IMR-90 (cell line): ENCODE data around the gene TMEM132A. TPM values are rescaled to one million over a fixed set of nuclear protein-coding genes. Genes with fewer than 3 reads are reported as not detected.

Experiments used
- ATAC-seq: fragments of 200-7000 bp; cut with Tn5 transposase; 2 replicates; pipeline ENCODE4 v1.9.1; 2020; ENCODE audit warnings: low read depth, mild to moderate bottlenecking, moderate library complexity
- BruUV-seq: library from RNA; stranded (reverse); fragments of 400-500 nt; replicated peaks from 2 replicates; lab custom pipeline; 2021; lab: Mats Ljungman, UMichigan
- CTCF ChIA-PET: fragments of 300-600 bp; formaldehyde crosslinking; extraction: SDS; loops from one replicate; lab custom pipeline; 2021; ENCODE audit warnings: antibody characterized with exemption; lab: Yijun Ruan, JAX
- POLR2A ChIA-PET: fragments of 300-600 bp; sonication (Branson Sonifier 250); formaldehyde crosslinking; loops from one replicate; lab custom pipeline; 2022; ENCODE audit warnings: antibody characterized with exemption; ENCODE audit not compliant: unreplicated experiment; lab: Charles Lee
- DNase-seq: peaks from one replicate; pipeline ENCODE4 v3.0.0; 2013
- H2AFZ ChIP-seq: replicated peaks from 2 replicates; pipeline ENCODE3; 2013; ENCODE audit warnings: low read length, mild to moderate bottlenecking; ENCODE audit not compliant: poor library complexity
- H2AK5ac ChIP-seq: 2 replicates; pipeline ENCODE4 v1.6.1; 2013; ENCODE audit warnings: low read depth, low read length, inconsistent platforms
- H2AK9ac ChIP-seq: replicated peaks from 2 replicates; pipeline ENCODE3; 2013; ENCODE audit warnings: mild to moderate bottlenecking, low read depth, low read length, moderate library complexity; ENCODE audit not compliant: poor library complexity
- H2BK120ac ChIP-seq: 2 replicates; pipeline ENCODE4 v1.6.1; 2013; ENCODE audit warnings: low read depth, low read length, inconsistent platforms
- H2BK15ac ChIP-seq: 3 replicates; pipeline ENCODE4 v1.6.1; 2013; ENCODE audit warnings: low read depth, low read length, inconsistent platforms
- H2BK20ac ChIP-seq: 2 replicates; pipeline ENCODE4 v1.6.1; 2013; ENCODE audit warnings: low read depth, mild to moderate bottlenecking, inconsistent platforms, low read length, moderate library complexity
- H2BK5ac ChIP-seq: 2 replicates; pipeline ENCODE4 v1.6.1; 2013; ENCODE audit warnings: mild to moderate bottlenecking, low read depth, low read length, inconsistent platforms; ENCODE audit not compliant: poor library complexity, severe bottlenecking
- H3K14ac ChIP-seq: replicated peaks from 2 replicates; pipeline ENCODE4 v1.6.1; 2013; ENCODE audit warnings: low read depth, low read length, inconsistent platforms
- H3K18ac ChIP-seq: 2 replicates; pipeline ENCODE4 v1.6.1; 2013; ENCODE audit warnings: low read depth, low read length, control low read depth
- H3K23ac ChIP-seq: 2 replicates; pipeline ENCODE4 v1.6.1; 2013; ENCODE audit warnings: low read depth, low read length, inconsistent platforms
- H3K27ac ChIP-seq: 2 replicates; pipeline ENCODE4 v1.5.1; 2013; ENCODE audit warnings: mild to moderate bottlenecking, control low read depth, low read length; ENCODE audit not compliant: insufficient read depth
- H3K27me3 ChIP-seq: 2 replicates; pipeline ENCODE4 v1.6.1; 2013; ENCODE audit warnings: low read length; ENCODE audit not compliant: control insufficient read depth, insufficient read depth
- H3K36me3 ChIP-seq: 2 replicates; pipeline ENCODE4 v1.6.1; 2013; ENCODE audit warnings: low read length, mixed read lengths; ENCODE audit not compliant: control insufficient read depth, insufficient read depth
- H3K4ac ChIP-seq: 2 replicates; pipeline ENCODE4 v1.6.1; 2013; ENCODE audit warnings: low read depth, low read length, inconsistent platforms
- H3K4me1 ChIP-seq: 2 replicates; pipeline ENCODE4 v1.6.1; 2013; ENCODE audit warnings: low read length, mixed read lengths; ENCODE audit not compliant: control insufficient read depth, insufficient read depth
- H3K4me2 ChIP-seq: 2 replicates; pipeline ENCODE4 v1.6.1; 2013; ENCODE audit warnings: low read depth, mild to moderate bottlenecking, control low read depth, low read length, moderate library complexity
- H3K4me3 ChIP-seq: 2 replicates; pipeline ENCODE4 v1.5.1; 2013; ENCODE audit warnings: low read depth, mild to moderate bottlenecking, control low read depth, low read length, moderate library complexity; ENCODE audit not compliant: insufficient read depth
- H3K56ac ChIP-seq: 2 replicates; pipeline ENCODE4 v1.6.1; 2013; ENCODE audit warnings: low read length, inconsistent platforms; ENCODE audit not compliant: insufficient read depth; ENCODE audit errors: extremely low read depth
- H3K79me1 ChIP-seq, 2 experiments: 2 replicates each; pipeline ENCODE4 v1.6.1; 2013; ENCODE audit warnings: low read length in 2 of 2, inconsistent platforms in 1 of 2, low read depth in 1 of 2
- H3K9ac ChIP-seq: 2 replicates; pipeline ENCODE4 v1.6.1; 2013; ENCODE audit warnings: low read depth, low read length, control low read depth
- H3K9me1 ChIP-seq: 2 replicates; pipeline ENCODE4 v1.6.1; 2013; ENCODE audit warnings: low read length, inconsistent platforms; ENCODE audit not compliant: insufficient read depth
- H3K9me3 ChIP-seq: 2 replicates; pipeline ENCODE4 v1.6.1; 2013; ENCODE audit warnings: low read length; ENCODE audit not compliant: control insufficient read depth, insufficient read depth
- H4K20me1 ChIP-seq: 2 replicates; pipeline ENCODE4 v1.6.1; 2013; ENCODE audit warnings: low read length, inconsistent platforms; ENCODE audit not compliant: insufficient read depth
- H4K5ac ChIP-seq: 2 replicates; pipeline ENCODE4 v1.6.1; 2013; ENCODE audit warnings: mild to moderate bottlenecking, low read depth, low read length, control low read depth
- H4K8ac ChIP-seq, 2 experiments: 2 replicates each; pipeline ENCODE4 v1.6.1; 2013; ENCODE audit warnings: low read depth in 2 of 2, low read length in 2 of 2, control low read depth in 1 of 2, inconsistent platforms in 1 of 2
- H4K91ac ChIP-seq: 2 replicates; pipeline ENCODE4 v1.6.1; 2013; ENCODE audit warnings: low read depth, low read length, inconsistent platforms; ENCODE audit not compliant: insufficient read depth
- BHLHE40 ChIP-seq: fragments of 150-350 bp; IDR thresholded peaks from 2 replicates; pipeline ENCODE4 v1.6.1; 2016; ENCODE audit warnings: mild to moderate bottlenecking, low read depth, low read length
- CEBPB ChIP-seq: IDR thresholded peaks from 2 replicates; pipeline ENCODE4 v1.6.1; 2012; ENCODE audit warnings: low read depth, low read length, improper control_type of control experiment
- CHD1 ChIP-seq: IDR thresholded peaks from 2 replicates; pipeline ENCODE4 v1.6.1; 2012; ENCODE audit warnings: low read depth, low read length, improper control_type of control experiment
- FOS ChIP-seq: fragments of 150-350 bp; IDR thresholded peaks from 2 replicates; pipeline ENCODE4 v1.6.1; 2016; ENCODE audit warnings: low read depth, low read length
- MAZ ChIP-seq: IDR thresholded peaks from 2 replicates; pipeline ENCODE4 v1.6.1; 2012; ENCODE audit warnings: low read depth, mild to moderate bottlenecking, low read length, improper control_type of control experiment, moderate library complexity, borderline replicate concordance
- NFE2L2 ChIP-seq: fragments of 150-350 bp; IDR thresholded peaks from 2 replicates; pipeline ENCODE4 v1.6.1; 2016; ENCODE audit warnings: low read depth, mild to moderate bottlenecking, low read length
- POLR2A ChIP-seq: IDR thresholded peaks from 2 replicates; pipeline ENCODE4 v1.6.1; 2012; ENCODE audit warnings: mild to moderate bottlenecking, low read depth, low read length
- RCOR1 ChIP-seq: IDR thresholded peaks from 2 replicates; pipeline ENCODE4 v1.6.1; 2012; ENCODE audit warnings: mild to moderate bottlenecking, low read length, improper control_type of control experiment; ENCODE audit not compliant: insufficient replicate concordance
- RFX5 ChIP-seq: IDR thresholded peaks from 2 replicates; pipeline ENCODE4 v1.8.0; 2012; ENCODE audit warnings: low read depth, mild to moderate bottlenecking, low read length, moderate library complexity
- SMC3 ChIP-seq: fragments of 150-350 bp; IDR thresholded peaks from 2 replicates; pipeline ENCODE4 v1.6.1; 2016; ENCODE audit warnings: low read depth, mild to moderate bottlenecking, antibody characterized with exemption, low read length, moderate library complexity
- WGBS, 2 experiments: methylation state at CpG; one replicate each; pipeline versions ENCODE4 v1.1.5 to v1.1.7; 2013; ENCODE audit warnings: missing lambda C conversion rate in 2 of 2; ENCODE audit not compliant: insufficient read length in 1 of 2; ENCODE audit errors: extremely low coverage in 2 of 2; 5-methylcytosine and 5-hydroxymethylcytosine counted together
- dilution Hi-C: fragments of 300-500 bp; cut with HindIII; formaldehyde crosslinking; loops from one replicate; pipeline ENCODE4 v1.14.3; 2018; ENCODE audit warnings: low sequenced_read_pairs; ENCODE audit not compliant: unreplicated experiment
- in situ Hi-C: fragments of 300-500 bp; cut with MboI; formaldehyde crosslinking; loops from 3 replicates; pipeline ENCODE4 v1.14.3; 2019; ENCODE audit warnings: low sequenced_read_pairs, inconsistent platforms, mixed read lengths
- intact Hi-C: fragments of 100-400 bp; cut with micrococcal nuclease; formaldehyde crosslinking; loops from 2 replicates; pipeline ENCODE4 v1.10.0; 2022
- polyA plus RNA-seq, 3 experiments: library from polyadenylated mRNA; depleted of rRNA; stranded (reverse); fragments of >200 nt; gene quantifications; 2 replicates each; pipeline ENCODE4 v1.2.3, GENCODE V29; 2012; ENCODE audit warnings: low replicate concordance in 1 of 3
- total RNA-seq: library from RNA; depleted of rRNA; stranded (reverse); fragments of >200 nt; gene quantifications from 2 replicates; pipeline ENCODE4 v1.2.3, GENCODE V29; 2012
- TF ChIP-seq, protein P1 (sequence below): fragments of 150-350 bp; IDR thresholded peaks from 2 replicates; pipeline ENCODE4 v1.6.1; 2017; ENCODE audit warnings: mild to moderate bottlenecking, antibody characterized with exemption, low read length, low read depth
- TF ChIP-seq, protein P2 (sequence below): conservative IDR thresholded peaks from 2 replicates; pipeline ENCODE4 v1.5.1; 2012; ENCODE audit warnings: mild to moderate bottlenecking, low read depth, low read length, improper control_type of control experiment
- TF ChIP-seq, protein P3 (sequence below): fragments of 150-350 bp; IDR thresholded peaks from 2 replicates; pipeline ENCODE4 v1.6.1; 2016; ENCODE audit warnings: low read depth, mild to moderate bottlenecking, low read length, moderate library complexity, borderline replicate concordance

The TMEM132A gene
- total and polyA plus RNA-seq, 2 of the 4 experiments (the other 2 are of a cell fraction) = 7.7 to 64.2 TPM

DNA sequence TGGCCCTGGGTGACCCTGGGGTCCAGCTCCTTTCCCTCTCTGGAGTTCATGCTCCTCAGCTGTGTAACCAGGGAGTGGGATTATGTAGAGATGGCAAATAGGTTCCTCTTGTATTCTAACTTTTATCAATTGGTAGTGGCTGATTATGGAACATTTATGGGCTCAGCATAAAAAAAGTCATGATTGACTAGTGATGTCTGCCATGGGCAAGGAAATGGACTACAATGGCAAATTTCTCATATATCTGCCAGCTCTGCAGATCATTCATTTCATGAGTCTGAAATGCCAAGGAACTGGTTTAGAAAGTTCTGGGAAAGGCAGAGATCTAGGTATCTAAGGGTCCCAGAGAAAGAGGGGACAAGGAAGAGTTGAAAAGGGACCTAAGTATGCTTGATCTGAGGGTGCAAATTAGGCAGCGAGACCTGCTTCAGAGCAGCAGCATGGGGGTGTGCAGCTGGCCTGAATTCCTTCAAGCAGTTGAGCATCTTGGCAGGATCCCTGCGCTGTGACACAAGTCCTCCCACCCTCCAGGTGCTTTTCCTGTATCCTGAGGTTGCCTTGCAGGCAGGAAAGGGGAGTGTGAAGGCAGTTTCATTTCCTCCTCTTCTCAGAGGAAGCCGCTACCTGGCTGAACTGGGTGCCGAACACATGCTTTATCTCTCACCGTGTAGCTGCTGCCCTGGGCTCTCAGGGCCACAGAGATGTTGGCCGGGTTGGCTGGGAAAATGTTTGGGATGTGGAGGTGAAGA, 17.3 kb downstream of the TMEM132A start:
- Histone ChIP-seq H2BK120ac (no peak overlapping the region), H3K4me1 (peaks cover 4% of the 10 kb centered on the region; the same call in 1 of the 2 replicates), H3K23ac (no peak overlapping the region), H2AK9ac (no peak overlapping the region), H3K18ac (no peak overlapping the region), H3K14ac (no peak overlapping the region), H3K4me3 (no peak overlapping the region), H3K56ac (no peak overlapping the region), H4K91ac (no peak overlapping the region), H2AFZ (no peak overlapping the region), H4K5ac (no peak overlapping the region), H2BK5ac (no peak overlapping the region), H2BK20ac (no peak overlapping the region), H4K8ac (no peak overlapping the region), H3K27me3 (no peaks in the 10 kb centered on the region), H3K9ac (no peak overlapping the region), H3K27ac (no peak overlapping the region), H3K36me3 (peaks cover 22% of the 10 kb centered on the region), H3K79me1 (no peaks in the 10 kb centered on the region), H3K4ac (no peak overlapping the region), H3K9me3 (no peaks in the 10 kb centered on the region), H2AK5ac (no peak overlapping the region), H3K9me1 (0 out of 2 replicates have a peak, but pooled peaks cover 4% of the 10 kb centered on the region), H4K20me1 (no peaks in the 10 kb centered on the region), H3K4me2 (no peak overlapping the region), H2BK15ac (no peak overlapping the region)
- ChIA-PET CTCF (no interaction called here), POLR2A (no interaction called here)
- dilution Hi-C loops (no loop called here), intact Hi-C loops (no loop called here), in situ Hi-C loops (no loop called here)
- TF ChIP-seq, protein P1, sequence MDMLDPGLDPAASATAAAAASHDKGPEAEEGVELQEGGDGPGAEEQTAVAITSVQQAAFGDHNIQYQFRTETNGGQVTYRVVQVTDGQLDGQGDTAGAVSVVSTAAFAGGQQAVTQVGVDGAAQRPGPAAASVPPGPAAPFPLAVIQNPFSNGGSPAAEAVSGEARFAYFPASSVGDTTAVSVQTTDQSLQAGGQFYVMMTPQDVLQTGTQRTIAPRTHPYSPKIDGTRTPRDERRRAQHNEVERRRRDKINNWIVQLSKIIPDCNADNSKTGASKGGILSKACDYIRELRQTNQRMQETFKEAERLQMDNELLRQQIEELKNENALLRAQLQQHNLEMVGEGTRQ = no peak
- no peak for TF ChIP-seq SMC3
- no peak for TF ChIP-seq BHLHE40
- no peak for TF ChIP-seq FOS
- TF ChIP-seq CEBPB = no peak
- no peak for TF ChIP-seq CHD1
- TF ChIP-seq NFE2L2 = no peak
- TF ChIP-seq, protein P2, sequence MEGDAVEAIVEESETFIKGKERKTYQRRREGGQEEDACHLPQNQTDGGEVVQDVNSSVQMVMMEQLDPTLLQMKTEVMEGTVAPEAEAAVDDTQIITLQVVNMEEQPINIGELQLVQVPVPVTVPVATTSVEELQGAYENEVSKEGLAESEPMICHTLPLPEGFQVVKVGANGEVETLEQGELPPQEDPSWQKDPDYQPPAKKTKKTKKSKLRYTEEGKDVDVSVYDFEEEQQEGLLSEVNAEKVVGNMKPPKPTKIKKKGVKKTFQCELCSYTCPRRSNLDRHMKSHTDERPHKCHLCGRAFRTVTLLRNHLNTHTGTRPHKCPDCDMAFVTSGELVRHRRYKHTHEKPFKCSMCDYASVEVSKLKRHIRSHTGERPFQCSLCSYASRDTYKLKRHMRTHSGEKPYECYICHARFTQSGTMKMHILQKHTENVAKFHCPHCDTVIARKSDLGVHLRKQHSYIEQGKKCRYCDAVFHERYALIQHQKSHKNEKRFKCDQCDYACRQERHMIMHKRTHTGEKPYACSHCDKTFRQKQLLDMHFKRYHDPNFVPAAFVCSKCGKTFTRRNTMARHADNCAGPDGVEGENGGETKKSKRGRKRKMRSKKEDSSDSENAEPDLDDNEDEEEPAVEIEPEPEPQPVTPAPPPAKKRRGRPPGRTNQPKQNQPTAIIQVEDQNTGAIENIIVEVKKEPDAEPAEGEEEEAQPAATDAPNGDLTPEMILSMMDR = no peak
- TF ChIP-seq RCOR1 = no peak
- no peak for TF ChIP-seq MAZ
- TF ChIP-seq, protein P3, sequence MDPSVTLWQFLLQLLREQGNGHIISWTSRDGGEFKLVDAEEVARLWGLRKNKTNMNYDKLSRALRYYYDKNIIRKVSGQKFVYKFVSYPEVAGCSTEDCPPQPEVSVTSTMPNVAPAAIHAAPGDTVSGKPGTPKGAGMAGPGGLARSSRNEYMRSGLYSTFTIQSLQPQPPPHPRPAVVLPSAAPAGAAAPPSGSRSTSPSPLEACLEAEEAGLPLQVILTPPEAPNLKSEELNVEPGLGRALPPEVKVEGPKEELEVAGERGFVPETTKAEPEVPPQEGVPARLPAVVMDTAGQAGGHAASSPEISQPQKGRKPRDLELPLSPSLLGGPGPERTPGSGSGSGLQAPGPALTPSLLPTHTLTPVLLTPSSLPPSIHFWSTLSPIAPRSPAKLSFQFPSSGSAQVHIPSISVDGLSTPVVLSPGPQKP = no peak
- no peak for TF ChIP-seq POLR2A
- no peak for TF ChIP-seq RFX5
- no peak for DNase-seq
- no peak for ATAC-seq
- BruUV-seq = no TSS peak
- WGBS, 2 experiments = no CpG with 5 or more reads among the region's 6 CpGs
